ENCODE measurements around the gene SIL1. TPM values are rescaled to one million over a fixed set of nuclear protein-coding genes. Genes with fewer than 3 reads are reported as not detected.
A peak's percentile ranks its signal among the peaks of the same experiment; 100 is the strongest.

Gene SIL1
- polyA plus RNA-seq, 3 donors: 25.4 to 35.1 (median 27.9) TPM

DNA sequence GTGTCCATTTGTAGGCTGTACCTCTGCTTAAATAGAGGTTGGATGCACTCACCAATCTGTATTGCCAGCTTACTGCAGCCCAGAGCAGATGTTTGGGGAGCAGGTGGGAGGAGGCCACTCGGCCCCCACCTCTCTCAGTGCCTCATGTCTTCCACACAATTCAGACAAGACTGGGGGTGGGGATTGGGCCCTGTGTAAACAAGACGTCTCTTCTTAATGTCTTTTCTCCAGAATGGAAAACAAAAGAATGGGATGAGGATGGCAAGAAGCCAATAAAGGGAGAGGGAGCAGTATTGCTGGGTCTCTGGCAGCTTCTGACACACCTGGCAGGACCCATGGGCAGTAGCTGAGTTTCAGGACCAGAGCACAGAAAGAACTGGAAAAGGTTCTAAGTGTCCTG, 64.9 kb downstream of the SIL1 start:
- intact Hi-C loops (cut with micrococcal nuclease): no loop called here
- H3K4me2 ChIP-seq (replicated peaks; ENCODE audit: extremely low read depth, low read length, poor library complexity, severe bottlenecking): no peak overlapping the region
- no peaks in the 10 kb centered on the region for H3K27me3 ChIP-seq (ENCODE audit: control insufficient read depth in 2 of 2, insufficient read depth in 2 of 2, low read length in 2 of 2)
- peaks cover 12 to 14% of the 10 kb centered on the region in 2 donors for H3K4me1 ChIP-seq (ENCODE audit: control insufficient read depth in 1 of 2, insufficient read depth in 2 of 2, low read length in 2 of 2)
- Mint-ChIP-seq H3K36me3 (peaks cover 4% of the 10 kb centered on the region in 2 donors), H3K27ac (peak overlapping the region in 3 of 7 donors; percentile 12 to 37 (median 34)), H3K9me3 (no peaks in the 10 kb centered on the region), H3K27me3 (ENCODE audit: low read depth in 3 of 3) (no peaks in the 10 kb centered on the region), H3K4me3 (no peak overlapping the region), H3K4me1 (peaks cover 22% of the 10 kb centered on the region)
- peaks cover 7% of the 10 kb centered on the region for H3K79me2 ChIP-seq (ENCODE audit: insufficient read depth, low read length)
- no peak overlapping the region for H2AFZ ChIP-seq (ENCODE audit: insufficient read depth, low read depth, low read length, poor library complexity, severe bottlenecking)
- H3K9ac ChIP-seq (ENCODE audit: insufficient read depth, low read length, poor library complexity, severe bottlenecking): no peak overlapping the region
- no peak overlapping the region for H3K4me3 ChIP-seq (replicated peaks in 1 of 3; ENCODE audit: low read depth in 2 of 3, low read length in 3 of 3)
- H4K20me1 ChIP-seq (ENCODE audit: insufficient read depth, low read length): peaks cover 21% of the 10 kb centered on the region
- H3K9me3 ChIP-seq (replicated peaks in 1 of 2; ENCODE audit: control insufficient read depth in 1 of 2, insufficient read depth in 1 of 2, low read length in 2 of 2): no peaks in the 10 kb centered on the region
- no peak overlapping the region for H3K27ac ChIP-seq (ENCODE audit: low read depth in 1 of 2, low read length in 2 of 2)
- peaks cover 0 to under 1% of the 10 kb centered on the region in 2 donors for H3K36me3 ChIP-seq (replicated peaks in 1 of 2; ENCODE audit: control insufficient read depth in 1 of 2, insufficient read depth in 2 of 2, low read length in 2 of 2)
- TF ChIP-seq CTCF (IDR thresholded peaks at IDR 0.05): no peak
- no peak for DNase-seq
- WGBS (ENCODE audit: insufficient coverage): 80% methylated on average over 1 of the region's 2 CpGs

- Histone ChIP-seq H4K20me1 (ENCODE audit: insufficient read depth, low read length) (peaks cover 14% of the 10 kb centered on the region), H3K36me3 (replicated peaks in 1 of 2; ENCODE audit: control insufficient read depth in 1 of 2, insufficient read depth in 2 of 2, low read length in 2 of 2) (peaks cover 0 to 8% of the 10 kb centered on the region in 2 donors), H3K9ac (ENCODE audit: insufficient read depth, low read length, poor library complexity, severe bottlenecking) (no peak overlapping the region), H3K4me2 (replicated peaks; ENCODE audit: extremely low read depth, low read length, poor library complexity, severe bottlenecking) (no peak overlapping the region), H3K79me2 (ENCODE audit: insufficient read depth, low read length) (peaks cover 7% of the 10 kb centered on the region), H3K27me3 (ENCODE audit: control insufficient read depth in 2 of 2, insufficient read depth in 2 of 2, low read length in 2 of 2) (no peaks in the 10 kb centered on the region), H3K9me3 (replicated peaks in 1 of 2; ENCODE audit: control insufficient read depth in 1 of 2, insufficient read depth in 1 of 2, low read length in 2 of 2) (no peaks in the 10 kb centered on the region), H3K4me1 (ENCODE audit: control insufficient read depth in 1 of 2, insufficient read depth in 2 of 2, low read length in 2 of 2) (peaks cover 12 to 14% of the 10 kb centered on the region in 2 donors), H2AFZ (ENCODE audit: insufficient read depth, low read depth, low read length, poor library complexity, severe bottlenecking) (no peak overlapping the region), H3K4me3 (replicated peaks in 1 of 3; ENCODE audit: low read depth in 2 of 3, low read length in 3 of 3) (no peak overlapping the region), H3K27ac (ENCODE audit: low read depth in 1 of 2, low read length in 2 of 2) (peak overlapping the region in 1 of 2 donors; percentile 24)
- no peak for DNase-seq
- 83% methylated on average over 3 of the region's 3 CpGs for WGBS (ENCODE audit: insufficient coverage)
- H3K4me1 Mint-ChIP-seq: peaks cover 16% of the 10 kb centered on the region
- no peak for TF ChIP-seq CTCF (IDR thresholded peaks at IDR 0.05)
- H3K27ac Mint-ChIP-seq: peak overlapping the region in 1 of 7 donors; percentile 64
- no peak overlapping the region for H3K4me3 Mint-ChIP-seq
- intact Hi-C loops (cut with micrococcal nuclease): no loop called here
- peaks cover 7 to 11% of the 10 kb centered on the region in 2 donors for H3K36me3 Mint-ChIP-seq
- no peaks in the 10 kb centered on the region for H3K27me3 Mint-ChIP-seq (ENCODE audit: low read depth in 3 of 3)
- H3K9me3 Mint-ChIP-seq: no peaks in the 10 kb centered on the region
These were observed 65.7 kb downstream of the SIL1 start for GRCh38 chr5:139132515-139132914.

Measured in CD14-positive monocyte (primary cell).